Effector memory CD4-positive, alpha-beta T cell (primary cell): Measurements from ENCODE around the gene NRCAM.
"Not testable (repeated sequence)": the region's sequence is repeated elsewhere in the genome, so short reads cannot be mapped to it uniquely, and the experiment has no call there.

ENCODE experiments used
- DNase-seq, 3 donors: peaks; one replicate each; pipeline ENCODE4 v3.0.0-alpha.2; 2020
- H3K27ac ChIP-seq: 2 replicates; pipeline ENCODE4 v1.7.0; 2013; ENCODE audit warnings: mild to moderate bottlenecking, low read length, moderate library complexity; ENCODE audit not compliant: insufficient read depth, poor library complexity, severe bottlenecking
- H3K27me3 ChIP-seq: replicated peaks from 2 replicates; pipeline ENCODE4 v1.7.0; 2013; ENCODE audit warnings: mild to moderate bottlenecking, low read length; ENCODE audit not compliant: insufficient read depth, control insufficient read depth, poor library complexity, severe bottlenecking
- H3K36me3 ChIP-seq: 2 replicates; pipeline ENCODE4 v1.7.0; 2013; ENCODE audit warnings: mild to moderate bottlenecking, low read length, moderate library complexity; ENCODE audit not compliant: control insufficient read depth, insufficient read depth
- H3K4me1 ChIP-seq: 2 replicates; pipeline ENCODE4 v1.7.0; 2013; ENCODE audit warnings: low read length, mild to moderate bottlenecking; ENCODE audit not compliant: control insufficient read depth, insufficient read depth, poor library complexity, severe bottlenecking
- H3K4me3 ChIP-seq: 2 replicates; pipeline ENCODE4 v1.7.0; 2013; ENCODE audit warnings: low read length, low read depth, mild to moderate bottlenecking; ENCODE audit not compliant: insufficient read depth, poor library complexity, severe bottlenecking
- H3K9me3 ChIP-seq: 2 replicates; pipeline ENCODE4 v1.7.0; 2013; ENCODE audit warnings: mild to moderate bottlenecking, low read length, moderate library complexity; ENCODE audit not compliant: control insufficient read depth

Gene NRCAM

GRCh38 chr7:108263425-108263824 lies 192.8 kb downstream of the NRCAM start:
- DNase-seq: no peak
- Histone ChIP-seq H3K36me3 (no peaks in the 10 kb centered on the region), H3K9me3 (no peaks in the 10 kb centered on the region), H3K27ac (no peak overlapping the region), H3K4me1 (no peaks in the 10 kb centered on the region), H3K27me3 (no peaks in the 10 kb centered on the region), H3K4me3 (no peak overlapping the region)

GRCh38 chr7:108261560-108262255 lies 194.5 kb downstream of the NRCAM start:
- Histone ChIP-seq H3K27ac (no peak overlapping the region), H3K27me3 (no peaks in the 10 kb centered on the region)
- DNase-seq: no peak

GRCh38 chr7:108259447-108259846 lies 196.8 kb downstream of the NRCAM start:
- H3K27ac ChIP-seq, H3K4me1 ChIP-seq, H3K27me3 ChIP-seq, H3K9me3 ChIP-seq, DNase-seq, H3K4me3 ChIP-seq, H3K36me3 ChIP-seq: not testable (repeated sequence)

More at GRCh38 chr7:108261560-108262255, 194.5 kb downstream of the NRCAM start:
- Histone ChIP-seq H3K9me3 (no peaks in the 10 kb centered on the region), H3K4me1 (no peaks in the 10 kb centered on the region), H3K36me3 (no peaks in the 10 kb centered on the region), H3K4me3 (no peak overlapping the region)

- Histone ChIP-seq H3K27ac (no peak overlapping the region), H3K27me3 (no peaks in the 10 kb centered on the region), H3K4me1 (no peaks in the 10 kb centered on the region), H3K36me3 (no peaks in the 10 kb centered on the region), H3K4me3 (no peak overlapping the region), H3K9me3 (no peaks in the 10 kb centered on the region)
- DNase-seq: no peak
These were observed 198.3 kb downstream of the NRCAM start for GRCh38 chr7:108257954-108258353.

GRCh38 chr7:108254259-108254658 lies 202.0 kb downstream of the NRCAM start:
- no peaks in the 10 kb centered on the region for H3K27me3 ChIP-seq
- no peak overlapping the region for H3K27ac ChIP-seq
- no peaks in the 10 kb centered on the region for H3K36me3 ChIP-seq
- H3K9me3 ChIP-seq: no peaks in the 10 kb centered on the region
- no peaks in the 10 kb centered on the region for H3K4me1 ChIP-seq
- no peak for DNase-seq
- H3K4me3 ChIP-seq: no peak overlapping the region

GRCh38 chr7:108253275-108254044 lies 202.8 kb downstream of the NRCAM start:
- H3K27ac ChIP-seq: no peak overlapping the region
- no peaks in the 10 kb centered on the region for H3K4me1 ChIP-seq
- no peaks in the 10 kb centered on the region for H3K36me3 ChIP-seq
- H3K9me3 ChIP-seq: no peaks in the 10 kb centered on the region
- H3K27me3 ChIP-seq: no peaks in the 10 kb centered on the region
- no peak for DNase-seq
- no peak overlapping the region for H3K4me3 ChIP-seq

GRCh38 chr7:108252177-108252576 lies 204.1 kb downstream of the NRCAM start:
- no peak overlapping the region for H3K4me3 ChIP-seq
- H3K36me3 ChIP-seq: no peaks in the 10 kb centered on the region
- H3K4me1 ChIP-seq: no peaks in the 10 kb centered on the region
- no peak overlapping the region for H3K27ac ChIP-seq
- no peaks in the 10 kb centered on the region for H3K9me3 ChIP-seq
- H3K27me3 ChIP-seq: no peaks in the 10 kb centered on the region
- no peak for DNase-seq

GRCh38 chr7:108251700-108252099 lies 204.5 kb downstream of the NRCAM start:
- Histone ChIP-seq H3K4me1 (no peaks in the 10 kb centered on the region), H3K27me3 (no peaks in the 10 kb centered on the region), H3K27ac (no peak overlapping the region), H3K4me3 (no peak overlapping the region), H3K9me3 (no peaks in the 10 kb centered on the region), H3K36me3 (no peaks in the 10 kb centered on the region)
- DNase-seq: no peak

GRCh38 chr7:108249453-108249852 lies 206.8 kb downstream of the NRCAM start:
- no peak for DNase-seq
- Histone ChIP-seq H3K36me3 (no peaks in the 10 kb centered on the region), H3K27ac (no peak overlapping the region), H3K27me3 (no peaks in the 10 kb centered on the region), H3K4me1 (no peaks in the 10 kb centered on the region), H3K4me3 (no peak overlapping the region), H3K9me3 (no peaks in the 10 kb centered on the region)

GRCh38 chr7:108248821-108249220 lies 207.4 kb downstream of the NRCAM start:
- no peaks in the 10 kb centered on the region for H3K27me3 ChIP-seq
- H3K9me3 ChIP-seq: no peaks in the 10 kb centered on the region
- H3K4me1 ChIP-seq: no peaks in the 10 kb centered on the region
- no peak overlapping the region for H3K4me3 ChIP-seq
- no peak for DNase-seq
- no peaks in the 10 kb centered on the region for H3K36me3 ChIP-seq
- H3K27ac ChIP-seq: no peak overlapping the region
